WTC11 (cell line): Measurements from ENCODE around the gene C1orf226. TPM values are rescaled to one million over a fixed set of nuclear protein-coding genes. Genes with fewer than 3 reads are reported as not detected.

ENCODE experiments used
- ATAC-seq: fragments of 200-7000 bp; cut with Tn5 transposase; 2 replicates; pipeline ENCODE4 v1.10.0; 2021; ENCODE audit warnings: mild to moderate bottlenecking, moderate library complexity
- CTCF ChIA-PET: fragments of 300-600 bp; sonication (Branson Sonifier 250); formaldehyde crosslinking; loops from one replicate; lab custom pipeline; 2021; ENCODE audit warnings: antibody characterized with exemption; lab: Charles Lee
- POLR2A ChIA-PET: fragments of 350-600 bp; sonication (Branson Sonifier 250); formaldehyde crosslinking; loops from one replicate; lab custom pipeline; 2021; ENCODE audit warnings: antibody characterized with exemption; lab: Charles Lee
- DNase-seq: peaks from one replicate; pipeline ENCODE4 v3.0.0; 2021; ENCODE audit warnings: low spot score
- H3K27ac Mint-ChIP-seq: 2 replicates; pipeline ENCODE4 v1.8.0; 2021; ENCODE audit warnings: mixed read lengths
- H3K27me3 Mint-ChIP-seq: 2 replicates; pipeline ENCODE4 v1.8.0; 2021; ENCODE audit warnings: low read depth, mild to moderate bottlenecking, moderate library complexity, mixed read lengths
- H3K36me3 Mint-ChIP-seq: 2 replicates; pipeline ENCODE4 v1.8.0; 2021; ENCODE audit warnings: mixed read lengths
- H3K4me1 Mint-ChIP-seq: 2 replicates; pipeline ENCODE4 v1.8.0; 2022; ENCODE audit warnings: mixed read lengths
- H3K4me3 Mint-ChIP-seq: 2 replicates; pipeline ENCODE4 v1.8.0; 2021; ENCODE audit warnings: mild to moderate bottlenecking, moderate library complexity, mixed read lengths
- H3K9me3 Mint-ChIP-seq: 2 replicates; pipeline ENCODE4 v1.8.0; 2021; ENCODE audit warnings: mixed read lengths
- ARID4B ChIP-seq: sonication (generic); formaldehyde crosslinking; IDR thresholded peaks from 2 replicates; pipeline ENCODE4 v1.8.0; 2023; ENCODE audit warnings: missing genetic modification reagents, mild to moderate bottlenecking, borderline replicate concordance
- ATF1 ChIP-seq: sonication (generic); formaldehyde crosslinking; IDR thresholded peaks from 2 replicates; pipeline ENCODE4 v1.8.1; 2023; ENCODE audit warnings: mild to moderate bottlenecking, moderate library complexity, missing genetic modification reagents
- CBFB ChIP-seq: sonication (generic); formaldehyde crosslinking; IDR thresholded peaks from 2 replicates; pipeline ENCODE4 v1.8.1; 2022; ENCODE audit warnings: mild to moderate bottlenecking, low read depth, missing genetic modification reagents
- E2F5 ChIP-seq: sonication (generic); formaldehyde crosslinking; IDR thresholded peaks from 2 replicates; pipeline ENCODE4 v1.8.1; 2022; ENCODE audit warnings: mild to moderate bottlenecking, moderate library complexity, missing genetic modification reagents
- ESRRA ChIP-seq: sonication (generic); formaldehyde crosslinking; IDR thresholded peaks from 2 replicates; pipeline ENCODE4 v1.8.1; 2022; ENCODE audit warnings: mild to moderate bottlenecking, missing genetic modification reagents, borderline replicate concordance
- IRF2 ChIP-seq: sonication (generic); formaldehyde crosslinking; IDR thresholded peaks from 2 replicates; pipeline ENCODE4 v1.8.0; 2022; ENCODE audit warnings: low read depth, missing genetic modification reagents, borderline replicate concordance
- MYBL2 ChIP-seq: sonication (generic); formaldehyde crosslinking; IDR thresholded peaks from 2 replicates; pipeline ENCODE4 v1.8.1; 2023; ENCODE audit warnings: mild to moderate bottlenecking, moderate library complexity, missing genetic modification reagents
- NFE2L1 ChIP-seq: sonication (generic); formaldehyde crosslinking; IDR thresholded peaks from 2 replicates; pipeline ENCODE4 v1.8.1; 2023; ENCODE audit warnings: missing genetic modification reagents
- NR2C2 ChIP-seq: sonication (generic); formaldehyde crosslinking; IDR thresholded peaks from 2 replicates; pipeline ENCODE4 v1.8.0; 2022; ENCODE audit warnings: mild to moderate bottlenecking, missing genetic modification reagents
- SMAD4 ChIP-seq: sonication (generic); formaldehyde crosslinking; IDR thresholded peaks from 2 replicates; pipeline ENCODE4 v1.8.0; 2022; ENCODE audit warnings: mild to moderate bottlenecking, missing genetic modification reagents
- SP1 ChIP-seq: sonication (generic); formaldehyde crosslinking; conservative IDR thresholded peaks from 2 replicates; pipeline ENCODE4 v1.8.1; 2022; ENCODE audit warnings: missing genetic modification reagents
- ZNF263 ChIP-seq: sonication (generic); formaldehyde crosslinking; IDR thresholded peaks from 2 replicates; pipeline ENCODE4 v1.8.1; 2022; ENCODE audit warnings: low read depth, mild to moderate bottlenecking, moderate library complexity, missing genetic modification reagents
- ZNF532 ChIP-seq: fragments of 250-450 bp; sonication (Bioruptor Pico); IDR thresholded peaks from 2 replicates; pipeline ENCODE4 v1.9.0; 2021; ENCODE audit warnings: mild to moderate bottlenecking, borderline replicate concordance
- ZNF671 ChIP-seq: fragments of 250-450 bp; sonication (Bioruptor Pico); IDR thresholded peaks from 2 replicates; pipeline ENCODE4 v1.8.0; 2021; ENCODE audit warnings: mild to moderate bottlenecking
- ZSCAN18 ChIP-seq: fragments of 250-450 bp; sonication (Bioruptor Pico); IDR thresholded peaks from 2 replicates; pipeline ENCODE4 v2.1.2; 2022; ENCODE audit warnings: mild to moderate bottlenecking, moderate library complexity
- total RNA-seq: library from RNA; stranded (reverse); gene quantifications from 3 replicates; pipeline ENCODE4 v1.2.3, GENCODE V29; 2021
- TF ChIP-seq, protein P1 (sequence below): sonication (generic); formaldehyde crosslinking; IDR thresholded peaks from 2 replicates; pipeline ENCODE4 v1.8.0; 2022; ENCODE audit warnings: missing genetic modification reagents
- TF ChIP-seq, protein P2 (sequence below): sonication (generic); formaldehyde crosslinking; conservative IDR thresholded peaks from 2 replicates; pipeline ENCODE4 v1.8.1; 2022; ENCODE audit warnings: mild to moderate bottlenecking, missing genetic modification reagents
- TF ChIP-seq, protein P3 (sequence below): sonication (generic); formaldehyde crosslinking; IDR thresholded peaks from 2 replicates; pipeline ENCODE4 v1.8.1; 2023; ENCODE audit warnings: mild to moderate bottlenecking, moderate library complexity, missing genetic modification reagents

C1orf226 gene
- total RNA-seq, 1 experiment from 2014 or later: 21.4 TPM

DNA sequence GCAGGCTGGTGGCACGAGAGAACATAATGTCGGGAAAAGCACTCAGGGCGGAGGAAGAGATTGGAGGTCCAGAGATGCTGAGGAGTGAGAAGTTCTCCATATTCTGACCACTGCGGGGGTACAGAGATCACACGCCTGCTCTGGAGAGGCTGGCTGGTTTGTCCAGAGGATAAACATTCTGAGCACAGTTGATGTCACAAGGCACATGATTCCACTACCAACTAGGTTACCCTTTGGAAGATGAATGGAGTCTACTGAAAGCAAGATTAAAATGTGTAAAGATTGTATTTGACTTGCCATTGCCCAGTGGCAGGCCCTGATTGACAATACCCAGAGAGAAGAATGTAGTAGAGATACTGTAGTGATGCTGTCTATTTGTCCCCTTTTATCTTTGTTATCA lies 4.8 kb upstream of the C1orf226 start, which contains the start of gene SPATA46 (continued):
- no peak for TF ChIP-seq ZNF532 (CRISPR knock-in tag)
- TF ChIP-seq NFE2L1 (CRISPR knock-in tag): no peak
- no peak for TF ChIP-seq E2F5
- TF ChIP-seq, protein P1, sequence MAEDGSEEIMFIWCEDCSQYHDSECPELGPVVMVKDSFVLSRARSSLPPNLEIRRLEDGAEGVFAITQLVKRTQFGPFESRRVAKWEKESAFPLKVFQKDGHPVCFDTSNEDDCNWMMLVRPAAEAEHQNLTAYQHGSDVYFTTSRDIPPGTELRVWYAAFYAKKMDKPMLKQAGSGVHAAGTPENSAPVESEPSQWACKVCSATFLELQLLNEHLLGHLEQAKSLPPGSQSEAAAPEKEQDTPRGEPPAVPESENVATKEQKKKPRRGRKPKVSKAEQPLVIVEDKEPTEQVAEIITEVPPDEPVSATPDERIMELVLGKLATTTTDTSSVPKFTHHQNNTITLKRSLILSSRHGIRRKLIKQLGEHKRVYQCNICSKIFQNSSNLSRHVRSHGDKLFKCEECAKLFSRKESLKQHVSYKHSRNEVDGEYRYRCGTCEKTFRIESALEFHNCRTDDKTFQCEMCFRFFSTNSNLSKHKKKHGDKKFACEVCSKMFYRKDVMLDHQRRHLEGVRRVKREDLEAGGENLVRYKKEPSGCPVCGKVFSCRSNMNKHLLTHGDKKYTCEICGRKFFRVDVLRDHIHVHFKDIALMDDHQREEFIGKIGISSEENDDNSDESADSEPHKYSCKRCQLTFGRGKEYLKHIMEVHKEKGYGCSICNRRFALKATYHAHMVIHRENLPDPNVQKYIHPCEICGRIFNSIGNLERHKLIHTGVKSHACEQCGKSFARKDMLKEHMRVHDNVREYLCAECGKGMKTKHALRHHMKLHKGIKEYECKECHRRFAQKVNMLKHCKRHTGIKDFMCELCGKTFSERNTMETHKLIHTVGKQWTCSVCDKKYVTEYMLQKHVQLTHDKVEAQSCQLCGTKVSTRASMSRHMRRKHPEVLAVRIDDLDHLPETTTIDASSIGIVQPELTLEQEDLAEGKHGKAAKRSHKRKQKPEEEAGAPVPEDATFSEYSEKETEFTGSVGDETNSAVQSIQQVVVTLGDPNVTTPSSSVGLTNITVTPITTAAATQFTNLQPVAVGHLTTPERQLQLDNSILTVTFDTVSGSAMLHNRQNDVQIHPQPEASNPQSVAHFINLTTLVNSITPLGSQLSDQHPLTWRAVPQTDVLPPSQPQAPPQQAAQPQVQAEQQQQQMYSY (CRISPR knock-in tag): no peak
- TF ChIP-seq, all 79 proteins: peak for 0

GRCh38 chr1:162380061-162380846 lies 1.3 kb upstream of the C1orf226 start:
- DNase-seq: no peak
- Mint-ChIP-seq H3K27ac (no peak overlapping the region), H3K9me3 (no peaks in the 10 kb centered on the region), H3K4me1 (peaks cover 5% of the 10 kb centered on the region; the same call in 1 of the 2 replicates), H3K4me3 (no peak overlapping the region), H3K36me3 (peaks cover 21% of the 10 kb centered on the region), H3K27me3 (no peaks in the 10 kb centered on the region)
- no peak for ATAC-seq
- ChIA-PET CTCF (interaction anchor here (1.6 to 1.8 kb wide), 2 partner anchors 23 to 324 kb away, joined by 6 to 10 read pairs; no protein-coding TSS in a partner anchor), POLR2A (interaction anchor here (0.6 kb wide), 1 partner anchor 260 kb away, joined by 3 read pairs; no protein-coding TSS in a partner anchor)
- TF ChIP-seq, protein P2, sequence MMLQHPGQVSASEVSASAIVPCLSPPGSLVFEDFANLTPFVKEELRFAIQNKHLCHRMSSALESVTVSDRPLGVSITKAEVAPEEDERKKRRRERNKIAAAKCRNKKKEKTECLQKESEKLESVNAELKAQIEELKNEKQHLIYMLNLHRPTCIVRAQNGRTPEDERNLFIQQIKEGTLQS (CRISPR knock-in tag): no peak
- TF ChIP-seq ZNF671 (CRISPR knock-in tag): no peak
- TF ChIP-seq CBFB (CRISPR knock-in tag): no peak
- TF ChIP-seq, protein P3, sequence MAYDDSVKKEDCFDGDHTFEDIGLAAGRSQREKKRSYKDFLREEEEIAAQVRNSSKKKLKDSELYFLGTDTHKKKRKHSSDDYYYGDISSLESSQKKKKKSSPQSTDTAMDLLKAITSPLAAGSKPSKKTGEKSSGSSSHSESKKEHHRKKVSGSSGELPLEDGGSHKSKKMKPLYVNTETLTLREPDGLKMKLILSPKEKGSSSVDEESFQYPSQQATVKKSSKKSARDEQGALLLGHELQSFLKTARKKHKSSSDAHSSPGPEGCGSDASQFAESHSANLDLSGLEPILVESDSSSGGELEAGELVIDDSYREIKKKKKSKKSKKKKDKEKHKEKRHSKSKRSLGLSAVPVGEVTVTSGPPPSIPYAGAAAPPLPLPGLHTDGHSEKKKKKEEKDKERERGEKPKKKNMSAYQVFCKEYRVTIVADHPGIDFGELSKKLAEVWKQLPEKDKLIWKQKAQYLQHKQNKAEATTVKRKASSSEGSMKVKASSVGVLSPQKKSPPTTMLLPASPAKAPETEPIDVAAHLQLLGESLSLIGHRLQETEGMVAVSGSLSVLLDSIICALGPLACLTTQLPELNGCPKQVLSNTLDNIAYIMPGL (CRISPR knock-in tag): no peak
- TF ChIP-seq ARID4B: no peak
- TF ChIP-seq ZNF263 (CRISPR knock-in tag): no peak
- TF ChIP-seq SP1: no peak
- no peak for TF ChIP-seq ATF1 (CRISPR knock-in tag)
- no peak for TF ChIP-seq ESRRA (CRISPR knock-in tag)
- no peak for TF ChIP-seq NR2C2
- no peak for TF ChIP-seq IRF2 (CRISPR knock-in tag)
- TF ChIP-seq MYBL2: no peak
- TF ChIP-seq SMAD4: no peak
- no peak for TF ChIP-seq ZSCAN18 (CRISPR knock-in tag)
